A549 treated with DMSO at 1 μM for 4 hours (cell line): Measurements from ENCODE around the gene NIF3L1. TPM values are rescaled to one million over a fixed set of nuclear protein-coding genes. Genes with fewer than 3 reads are reported as not detected.

Experiments
- total RNA-seq: library from RNA; stranded (reverse); fragments of 200-300 nt; extraction: Qiagen RNA extraction; gene quantifications from 5 replicates; pipeline ENCODE4 v1.2.3, GENCODE V29; 2022; ENCODE audit warnings: low read depth

Gene NIF3L1
- 35.9 to 46.2 TPM (median 43.4 TPM) in 5 replicates for total RNA-seq

GRCh38 chr2:200888704-200889625, at the start of gene NIF3L1, which contains the start of gene PPIL3:
Gene NIF3L1 (plus strand): TSS chr2:200889371. CDS start chr2:200891944, 2,573 bp downstream.
Gene PPIL3 (minus strand): TSS chr2:200889077. CDS start chr2:200887615, 1,462 bp downstream.

GRCh38 chr2:200864176-200865034, 24.8 kb upstream of the NIF3L1 start, which contains the start of gene CLK1:
Gene CLK1 (minus strand): TSS chr2:200864658. CDS start chr2:200861862, 2,796 bp downstream.

Other genes starting within 250 kb of the NIF3L1 start
- 365 to 682 TPM (median 464 TPM) in 5 replicates for gene BZW1, start 77.5 kb upstream of the NIF3L1 start, total RNA-seq
- gene CLK1, start 24.7 kb upstream of the NIF3L1 start, total RNA-seq: 37.6 to 46.2 TPM (median 44.8 TPM) in 5 replicates
- 20.1 to 30.1 TPM (median 25.7 TPM) in 5 replicates for gene PPIL3, start 294 bp upstream of the NIF3L1 start, total RNA-seq
- gene ORC2, start 74.3 kb downstream of the NIF3L1 start, total RNA-seq: 9.8 to 19.3 TPM (median 15.4 TPM) in 5 replicates
- gene HYCC2, start 182.3 kb downstream of the NIF3L1 start, total RNA-seq: 2.7 to 5.8 TPM (median 4.8 TPM) in 5 replicates
- 126 to 148 TPM (median 138 TPM) in 5 replicates for gene NDUFB3, start 182.6 kb downstream of the NIF3L1 start, total RNA-seq
- 63.4 to 80.2 TPM (median 72.4 TPM) in 5 replicates for gene CFLAR, start 226.8 kb downstream of the NIF3L1 start, total RNA-seq